Stimulated activated CD4-positive, alpha-beta T cell treated with anti-CD3 and anti-CD28 coated beads, Interleukin-1b, Interleukin-23, amount 100 ng/mL, for 24 hours (primary cell): ENCODE data around the gene PPM1L.

Source experiments
- DNase-seq, 4 experiments: peaks; one replicate each; pipeline ENCODE4 v3.0.0-alpha.2; 2020; ENCODE audit warnings: low read depth in 4 of 4, low spot score in 1 of 4

Gene PPM1L

GRCh38 chr3:160763073-160763472, 7.0 kb downstream of the PPM1L start:
- no peak for DNase-seq

- DNase-seq = no peak
Observed at GRCh38 chr3:160765211-160765610, 9.2 kb downstream of the PPM1L start.

DNA sequence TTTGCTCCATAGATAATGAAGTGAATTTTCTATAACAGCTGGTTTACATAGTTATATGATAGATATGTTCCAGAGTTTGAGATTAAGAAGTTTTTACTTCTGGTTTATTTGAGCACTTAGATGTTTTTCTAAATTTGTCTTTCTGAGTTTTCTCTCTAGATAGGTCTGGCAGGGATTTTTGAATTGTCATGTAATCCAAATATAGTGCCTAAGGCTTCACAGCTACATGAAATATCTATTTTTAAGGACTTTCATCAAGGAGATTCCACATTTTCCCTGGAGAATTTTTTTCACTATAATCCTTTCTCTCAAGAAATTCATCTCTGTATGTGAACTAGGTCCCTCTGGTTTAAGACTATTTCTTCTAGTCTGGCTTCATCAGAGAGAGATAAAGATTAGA, 12.0 kb downstream of the PPM1L start:
- DNase-seq = no peak

DNA sequence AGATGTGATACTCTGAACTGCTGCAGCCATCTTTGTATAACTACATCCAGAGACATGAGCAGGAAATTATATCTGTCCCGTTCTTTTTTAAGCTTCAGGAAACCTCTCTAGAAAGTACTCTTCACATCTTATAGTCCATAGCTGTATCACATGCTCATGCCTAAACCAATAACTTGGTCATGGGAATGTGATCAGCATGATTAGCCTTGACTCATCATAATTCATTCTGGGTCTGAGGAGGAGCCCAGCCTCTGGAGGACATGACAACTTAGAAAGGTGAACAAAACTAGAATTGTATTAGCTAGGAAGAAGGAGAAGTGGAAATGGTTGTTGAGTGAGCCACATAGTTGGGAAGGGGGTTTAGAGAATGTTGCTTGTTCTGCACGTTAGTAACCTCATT, 12.9 kb downstream of the PPM1L start:
- no peak for DNase-seq

GRCh38 chr3:160771811-160772459, 15.9 kb downstream of the PPM1L start:
- no peak for DNase-seq

GRCh38 chr3:160773722-160774121, 17.7 kb downstream of the PPM1L start:
- DNase-seq = no peak

DNA sequence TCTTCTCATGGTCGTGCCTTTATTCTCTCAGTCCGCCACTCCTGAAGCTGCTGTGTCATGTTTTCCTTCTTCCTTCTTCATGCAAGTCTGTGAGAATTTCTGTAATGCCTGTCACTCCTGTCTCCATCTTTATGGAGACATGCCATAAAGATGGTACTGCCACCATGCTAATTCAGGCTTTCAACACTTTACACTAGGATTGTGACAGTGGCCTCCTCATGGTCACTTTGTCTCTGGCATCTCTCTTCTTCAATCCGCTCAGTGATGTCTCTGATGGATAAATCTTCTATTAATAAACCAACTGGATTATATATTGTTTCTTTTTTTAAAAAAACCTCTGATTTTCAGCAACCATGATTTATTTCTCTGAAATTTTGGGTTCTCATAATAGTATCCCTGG, 18.1 kb downstream of the PPM1L start:
- DNase-seq = no peak

- DNase-seq = no peak
Observed at GRCh38 chr3:160778480-160778879, 22.4 kb downstream of the PPM1L start.

DNA sequence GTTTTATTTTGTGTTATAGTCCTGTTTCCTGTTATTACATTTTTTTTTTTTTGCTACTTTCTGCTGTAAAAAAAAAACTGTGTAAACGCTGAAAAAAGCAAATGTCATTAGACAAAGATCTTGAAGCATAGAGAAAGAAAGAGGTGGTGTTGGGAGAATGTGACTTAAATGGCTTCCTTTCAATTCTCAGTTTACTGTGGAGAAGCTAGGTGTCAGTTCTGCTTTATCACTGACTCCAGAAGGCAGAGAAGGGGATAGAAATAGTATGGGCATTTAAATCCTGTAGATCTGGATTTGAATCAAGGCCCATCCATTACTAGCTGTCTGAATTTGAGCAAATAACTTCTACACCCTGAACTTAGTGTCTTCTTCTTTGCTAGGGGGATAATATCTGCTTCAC, 23.0 kb downstream of the PPM1L start:
- no peak for DNase-seq

GRCh38 chr3:160780245-160780644, 24.2 kb downstream of the PPM1L start:
- no peak for DNase-seq

DNA sequence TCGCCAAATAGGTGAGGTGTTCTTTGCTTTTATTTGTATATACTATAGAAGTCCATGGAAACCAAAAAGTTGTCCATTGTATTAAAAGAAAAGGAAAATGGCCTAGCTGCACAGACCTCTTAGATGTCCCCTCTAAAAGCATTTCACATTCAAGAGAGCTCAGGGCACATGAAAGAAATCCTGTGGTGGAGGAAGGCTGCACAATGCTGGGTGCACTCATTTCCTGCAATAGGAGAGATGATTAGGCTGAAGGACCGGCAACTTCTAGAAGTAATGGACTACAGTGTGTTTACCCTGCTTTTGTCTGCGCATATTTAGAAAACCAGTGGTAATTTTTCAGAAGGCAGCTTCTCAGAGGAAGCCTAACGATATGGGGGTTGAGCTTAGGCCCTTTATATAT, 25.4 kb downstream of the PPM1L start:
- DNase-seq = no peak

DNA sequence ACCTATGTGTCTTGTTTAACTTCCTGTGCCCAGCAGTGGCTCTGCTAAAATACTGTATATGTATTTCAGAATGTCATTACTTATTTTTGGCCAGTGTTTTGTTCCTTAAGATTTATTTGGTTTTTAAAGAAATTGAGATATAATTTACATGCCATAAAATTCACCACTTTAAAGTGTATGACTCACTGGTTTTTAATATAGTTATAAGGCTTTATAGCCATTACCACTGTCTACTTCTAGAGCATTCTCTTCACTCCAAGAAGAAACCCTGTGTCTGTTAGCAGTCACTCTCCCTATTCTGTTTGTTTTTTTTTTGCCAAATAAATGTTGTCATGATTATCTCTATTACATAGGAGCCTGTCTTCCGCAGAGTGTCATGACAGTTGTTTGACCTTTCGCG, 25.8 kb downstream of the PPM1L start:
- DNase-seq = no peak

- no peak for DNase-seq
Observed at GRCh38 chr3:160784853-160785252, 28.8 kb downstream of the PPM1L start.

- no peak for DNase-seq
Observed at GRCh38 chr3:160790726-160791125, 34.7 kb downstream of the PPM1L start.

DNA sequence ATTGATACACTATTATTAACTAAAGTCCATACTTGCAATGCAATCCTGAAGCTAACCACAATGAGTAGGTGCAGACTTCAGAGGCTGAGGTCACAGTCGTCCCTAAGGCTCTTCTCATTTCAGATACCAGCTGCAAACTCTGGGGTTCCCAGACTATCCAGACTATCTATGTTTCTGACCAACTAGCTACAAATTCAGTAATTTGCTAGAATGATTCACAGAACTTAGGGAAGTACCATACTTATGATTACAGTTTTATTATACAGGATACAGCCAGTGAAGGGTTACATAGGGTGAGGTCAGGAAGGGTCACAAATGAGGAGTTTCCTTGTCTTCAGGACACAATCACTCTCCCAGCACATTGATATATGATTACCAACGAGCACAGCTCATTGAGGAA, 36.5 kb downstream of the PPM1L start:
- DNase-seq = no peak

- no peak for DNase-seq
Observed at GRCh38 chr3:160793722-160794252, 37.8 kb downstream of the PPM1L start.

- no peak for DNase-seq
Observed at GRCh38 chr3:160796089-160796812, 40.2 kb downstream of the PPM1L start.

GRCh38 chr3:160796813-160797164, 40.8 kb downstream of the PPM1L start:
- DNase-seq = no peak

GRCh38 chr3:160797356-160797755, 41.3 kb downstream of the PPM1L start:
- DNase-seq = no peak

GRCh38 chr3:160801386-160802118, 45.5 kb downstream of the PPM1L start:
- peak in 1 of 4 experiments; percentile 1 for DNase-seq

DNA sequence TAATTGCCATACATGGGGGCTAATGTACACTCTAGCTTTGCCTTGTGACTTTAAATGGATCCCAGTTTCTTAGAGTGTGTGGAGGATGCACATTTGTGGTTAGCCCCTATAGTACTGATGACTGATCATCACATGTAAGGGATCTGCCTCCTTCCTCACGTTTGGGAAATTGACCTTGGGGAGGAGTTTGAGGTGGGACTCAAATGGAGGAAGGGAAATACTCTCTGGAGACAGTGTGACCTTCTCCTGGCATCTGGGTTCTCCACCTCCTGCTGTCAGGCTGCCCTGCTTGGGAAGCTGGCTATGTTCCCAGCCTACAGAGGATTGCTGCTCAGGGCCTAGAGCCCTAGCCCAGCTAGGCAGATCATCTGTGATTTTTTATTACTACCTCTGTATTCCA, 48.7 kb downstream of the PPM1L start:
- no peak for DNase-seq

- no peak for DNase-seq
Observed at GRCh38 chr3:160806094-160806493, 50.1 kb downstream of the PPM1L start.
